HG03060 (cell line): ENCODE results near the gene ABCC9.

Experiments used
- ATAC-seq: cut with Tn5 transposase; IDR thresholded peaks from one replicate; pipeline ENCODE4 v1.9.1; 2021; ENCODE audit warnings: low read depth, moderate number of reproducible peaks; ENCODE audit not compliant: unreplicated experiment

Gene ABCC9

GRCh38 chr12:21940549-21941505 lies at the start of gene ABCC9:
Gene ABCC9, minus strand, starts transcription at chr12:21941426. Its CDS starts 4,752 bp downstream, at chr12:21936674.
- ATAC-seq: no peak

DNA sequence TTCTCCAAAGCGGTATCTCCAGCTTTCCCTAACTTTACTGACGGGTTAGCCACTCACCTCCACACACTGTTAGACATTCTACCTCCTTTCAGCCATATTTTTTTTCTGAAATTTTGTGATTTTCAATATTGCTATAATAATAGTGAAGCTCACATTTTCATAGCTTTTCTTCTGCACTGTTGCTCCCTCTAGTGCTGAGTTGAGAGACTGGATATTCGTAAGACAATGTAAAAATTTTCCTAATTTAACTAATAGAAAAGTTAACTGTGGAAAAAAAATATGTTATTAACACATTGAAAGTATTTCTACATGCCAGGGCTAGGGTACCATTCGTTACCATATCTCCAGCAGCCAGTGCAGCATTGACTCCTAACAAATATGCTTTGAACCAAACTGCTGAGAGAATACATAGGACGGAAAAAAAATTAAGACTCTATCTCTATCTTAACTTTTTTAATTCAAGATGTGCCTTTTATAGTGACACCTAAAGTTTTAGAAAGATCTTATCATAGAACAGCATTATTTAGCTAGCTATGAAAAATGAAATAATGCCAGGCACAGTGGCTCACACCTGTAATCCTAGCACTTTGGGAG lies 48.7 kb upstream of the ABCC9 start:
- no peak for ATAC-seq

DNA sequence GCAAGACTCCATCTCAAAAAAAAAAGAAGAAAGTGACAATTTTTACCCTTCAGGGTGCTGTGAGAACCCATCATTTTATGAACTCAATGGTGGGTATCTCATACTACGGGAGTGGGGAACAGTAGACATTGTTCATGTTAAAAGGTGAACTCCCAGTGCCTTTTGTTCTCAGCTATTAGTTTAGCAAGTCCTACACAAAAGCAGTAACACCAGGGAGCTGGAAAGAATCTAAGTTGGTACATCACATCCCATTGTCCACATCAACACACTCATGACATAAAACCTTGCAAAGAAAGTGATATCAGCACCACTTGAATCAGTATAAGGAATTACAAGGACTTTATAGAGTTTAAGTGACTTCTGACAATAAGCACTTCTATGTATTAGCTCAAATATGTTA lies 47.4 kb upstream of the ABCC9 start:
- no peak for ATAC-seq

- ATAC-seq: no peak
These were observed 46.5 kb upstream of the ABCC9 start for GRCh38 chr12:21987755-21988154.

- no peak for ATAC-seq
These were observed 43.9 kb upstream of the ABCC9 start for GRCh38 chr12:21985155-21985554.

DNA sequence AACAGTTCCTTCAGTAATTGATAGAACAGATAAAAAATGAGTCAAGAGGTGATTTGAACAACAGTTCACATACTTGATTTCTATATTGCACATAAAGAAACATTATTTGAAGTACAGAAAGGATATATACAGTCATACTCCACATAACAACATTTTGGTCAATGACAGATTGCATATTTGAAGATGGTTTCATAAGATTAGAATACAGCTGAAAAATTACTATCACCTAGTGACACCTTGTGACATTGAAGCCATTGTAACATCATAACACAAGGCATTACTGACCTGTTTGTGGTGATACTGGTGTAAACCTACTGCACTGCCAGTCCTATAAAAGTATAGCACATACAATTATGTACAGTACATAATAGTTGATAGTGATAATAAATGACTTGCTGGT lies 43.1 kb upstream of the ABCC9 start:
- no peak for ATAC-seq

GRCh38 chr12:21983095-21983494 lies 41.9 kb upstream of the ABCC9 start:
- ATAC-seq: no peak

GRCh38 chr12:21980544-21980943 lies 39.3 kb upstream of the ABCC9 start:
- ATAC-seq: no peak

DNA sequence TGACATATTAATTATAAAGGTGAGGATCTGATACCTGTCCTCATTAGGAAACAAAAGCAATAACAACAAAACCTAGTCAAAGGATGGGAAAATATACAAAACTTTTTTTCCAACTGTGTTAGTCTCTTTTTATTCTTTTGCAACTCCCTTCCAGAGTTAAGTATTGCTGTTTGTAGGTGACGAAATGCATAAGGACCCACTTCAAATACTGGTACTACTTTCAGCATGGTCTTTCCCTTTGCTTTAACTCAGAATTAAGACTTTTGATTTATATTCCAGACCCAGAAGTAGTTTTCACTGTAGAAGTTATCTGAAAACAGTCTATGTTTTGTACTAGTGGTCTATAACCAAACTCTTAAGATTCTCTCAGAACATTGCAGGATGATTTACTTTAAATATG lies 34.1 kb upstream of the ABCC9 start:
- no peak for ATAC-seq

DNA sequence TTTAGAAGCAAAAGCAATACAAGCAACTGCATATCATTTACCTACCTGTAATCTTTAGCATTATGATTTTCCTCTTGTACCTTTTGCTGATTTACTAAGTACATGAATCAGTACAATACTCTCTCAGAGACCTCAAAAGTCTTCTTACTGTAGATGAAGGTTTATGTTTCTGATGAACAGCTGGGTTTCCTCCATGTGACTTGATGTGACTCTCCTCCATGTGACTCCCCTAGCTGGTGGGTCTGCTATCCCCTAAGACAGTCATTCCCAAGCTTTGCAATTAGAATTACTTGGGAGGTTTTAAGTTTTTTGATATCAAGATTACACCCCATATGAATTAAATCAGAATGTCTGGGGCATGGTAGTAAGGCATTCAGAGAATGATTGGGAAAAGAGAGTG lies 32.0 kb upstream of the ABCC9 start:
- no peak for ATAC-seq

DNA sequence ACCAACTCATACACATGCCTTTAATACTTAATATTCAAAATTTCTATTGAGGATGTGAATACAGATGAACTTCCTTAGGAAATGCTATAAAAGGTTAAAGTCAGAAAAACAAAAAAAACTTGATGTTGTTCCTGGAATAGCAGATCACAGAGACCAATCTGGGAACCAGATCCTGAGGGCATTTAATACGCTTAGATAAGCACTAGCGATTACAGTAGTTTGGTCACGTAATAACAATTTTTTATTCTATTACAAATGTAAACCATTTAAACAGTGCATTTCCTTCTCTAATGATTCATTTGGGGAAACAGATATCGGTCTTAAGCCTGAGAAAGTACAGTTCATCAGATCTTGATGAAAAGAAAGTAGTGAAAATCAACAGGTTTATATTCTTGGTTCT lies 30.8 kb upstream of the ABCC9 start:
- ATAC-seq: no peak

DNA sequence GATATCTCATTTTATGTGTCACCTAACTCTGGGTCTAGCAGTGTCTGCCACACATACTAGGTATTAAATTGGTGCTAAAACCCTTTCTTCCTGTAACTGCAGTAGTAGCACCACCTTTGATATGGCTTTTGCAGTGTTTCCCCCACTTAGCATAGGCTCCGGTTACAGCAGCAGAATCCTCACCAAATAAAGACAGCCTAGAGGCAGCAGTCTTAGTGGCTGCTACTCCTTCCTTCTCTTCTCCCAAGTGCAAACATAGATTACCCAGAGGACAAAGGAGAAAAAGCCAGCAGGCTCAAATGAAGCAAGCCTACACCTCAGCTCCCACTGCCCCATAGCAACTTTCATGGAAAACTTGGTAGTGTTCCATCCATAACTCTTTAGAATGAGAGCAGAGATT lies 30.1 kb upstream of the ABCC9 start:
- ATAC-seq: no peak

GRCh38 chr12:21962821-21963220 lies 21.6 kb upstream of the ABCC9 start:
- no peak for ATAC-seq

GRCh38 chr12:21962236-21962635 lies 21.0 kb upstream of the ABCC9 start:
- no peak for ATAC-seq

DNA sequence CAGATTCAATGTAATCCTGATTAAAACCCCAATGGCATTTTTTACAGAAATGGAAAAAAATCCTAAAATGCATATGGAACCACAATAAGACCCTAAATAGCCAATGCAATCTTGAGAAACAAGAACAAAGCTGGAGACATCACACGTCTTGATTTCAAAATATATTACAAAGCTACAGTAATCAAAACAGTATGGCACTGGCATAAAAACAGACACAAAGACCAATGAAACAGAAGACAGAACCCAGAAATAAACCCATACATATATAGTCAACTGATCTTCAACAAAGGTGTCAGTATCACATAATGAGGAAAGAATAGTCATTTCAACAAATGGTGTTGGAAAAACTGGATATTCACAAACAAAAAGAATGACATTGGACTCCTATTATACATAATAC lies 9.4 kb upstream of the ABCC9 start:
- ATAC-seq: no peak

DNA sequence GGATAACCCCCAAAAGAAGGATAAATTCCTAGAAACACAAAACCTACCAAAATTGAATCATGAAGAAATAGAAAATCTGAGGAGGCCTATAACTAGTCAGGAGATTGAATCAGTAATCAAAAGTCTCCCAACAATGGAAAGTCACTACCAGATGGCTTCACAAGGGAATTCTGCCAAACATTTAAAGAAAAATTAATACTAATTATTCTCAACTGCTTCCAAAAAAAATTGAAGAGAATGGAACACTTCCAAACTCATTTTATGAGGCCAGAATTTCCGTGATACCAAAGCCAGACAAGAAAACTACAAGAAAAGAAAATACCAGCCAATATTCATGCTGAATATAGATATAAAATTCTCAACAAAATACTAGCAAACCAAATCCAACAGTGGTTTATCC lies 7.8 kb upstream of the ABCC9 start:
- no peak for ATAC-seq

DNA sequence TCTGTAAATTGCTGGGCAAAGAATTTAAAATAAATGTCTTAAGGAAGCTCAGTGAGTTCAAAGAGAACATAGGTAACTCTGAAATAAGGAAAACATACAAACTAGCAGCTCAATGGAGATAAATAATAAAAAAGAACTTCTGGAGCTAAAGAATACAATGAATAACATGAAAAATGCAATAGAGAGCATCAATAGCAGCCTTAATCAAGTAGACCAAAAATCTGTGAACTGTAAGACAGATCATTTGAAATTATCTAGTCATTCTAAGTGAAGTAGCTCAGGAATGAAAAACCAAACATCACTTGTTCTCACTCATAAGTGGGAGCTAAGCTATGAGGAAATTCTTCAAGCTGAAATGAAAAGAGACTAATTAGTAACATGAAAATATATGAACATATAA lies 5.8 kb upstream of the ABCC9 start:
- no peak for ATAC-seq

DNA sequence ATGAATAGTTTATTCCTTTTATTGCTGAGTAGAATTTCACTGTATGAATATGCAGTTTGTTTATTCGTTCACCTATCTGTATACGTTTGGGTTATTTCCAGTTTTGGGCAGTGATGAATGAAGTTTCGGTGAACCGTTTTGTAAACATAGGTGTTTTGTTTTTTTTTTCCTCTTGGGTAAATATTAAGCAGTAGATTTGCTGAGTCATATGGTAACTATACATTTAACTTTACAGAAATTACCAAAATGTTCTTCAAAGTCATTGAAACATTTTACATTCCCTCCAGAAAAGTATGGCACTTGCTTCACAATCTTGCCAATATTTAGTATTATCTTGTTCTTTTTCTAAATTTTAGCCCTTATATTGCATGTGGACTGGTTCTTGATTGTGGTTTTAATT lies 3.8 kb upstream of the ABCC9 start:
- ATAC-seq: no peak

- ATAC-seq: no peak
These were observed 1.1 kb upstream of the ABCC9 start for GRCh38 chr12:21942377-21942703.

GRCh38 chr12:21941506-21942376 lies 515 bp upstream of the ABCC9 start:
- no peak for ATAC-seq

DNA sequence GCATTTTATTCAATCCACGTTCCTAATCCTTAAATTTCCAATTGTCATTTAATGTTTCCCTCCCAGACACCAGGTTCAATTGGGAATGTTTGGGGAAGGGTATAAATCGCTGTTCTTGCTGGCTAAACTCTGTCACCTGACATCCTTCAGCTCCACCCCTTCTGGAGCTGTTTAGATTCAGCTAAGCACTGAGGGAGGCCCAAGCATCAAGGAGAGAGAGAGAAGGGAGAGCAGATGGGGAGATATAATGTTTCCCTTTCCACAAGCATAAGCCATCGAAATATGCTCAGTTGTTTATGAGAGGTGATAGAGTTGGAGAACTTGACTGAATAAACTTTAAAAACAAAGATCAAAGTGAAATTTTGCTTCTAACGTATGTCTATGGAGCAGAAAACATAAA lies 1.8 kb downstream of the ABCC9 start:
- no peak for ATAC-seq
